HG03039 (cell line): ENCODE results near the gene NCOA5.

Source experiments
- ATAC-seq: cut with Tn5 transposase; IDR thresholded peaks from one replicate; pipeline ENCODE4 v1.9.1; 2021; ENCODE audit warnings: mild to moderate bottlenecking, moderate library complexity; ENCODE audit not compliant: unreplicated experiment

Gene NCOA5

DNA sequence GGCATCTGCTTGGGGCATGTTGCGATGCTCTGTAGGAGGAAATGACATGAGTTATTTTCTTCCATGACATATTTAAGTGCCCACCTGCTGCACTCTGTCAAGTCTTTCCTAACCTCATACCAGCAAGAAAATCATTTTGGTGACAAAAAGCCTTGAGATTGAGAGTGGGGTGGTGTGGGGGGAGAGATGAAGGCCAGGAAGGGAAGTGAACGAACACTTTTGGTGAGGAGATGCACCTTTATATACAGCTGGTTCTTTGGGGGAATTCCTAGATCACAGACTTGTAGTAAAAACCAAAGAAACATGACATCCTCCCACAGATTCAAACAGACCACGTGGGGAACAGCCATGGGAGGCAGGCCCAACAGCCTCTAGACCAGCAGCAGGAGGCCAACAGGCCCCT is 26.1 kb downstream of the NCOA5 start:
- no peak for ATAC-seq

DNA sequence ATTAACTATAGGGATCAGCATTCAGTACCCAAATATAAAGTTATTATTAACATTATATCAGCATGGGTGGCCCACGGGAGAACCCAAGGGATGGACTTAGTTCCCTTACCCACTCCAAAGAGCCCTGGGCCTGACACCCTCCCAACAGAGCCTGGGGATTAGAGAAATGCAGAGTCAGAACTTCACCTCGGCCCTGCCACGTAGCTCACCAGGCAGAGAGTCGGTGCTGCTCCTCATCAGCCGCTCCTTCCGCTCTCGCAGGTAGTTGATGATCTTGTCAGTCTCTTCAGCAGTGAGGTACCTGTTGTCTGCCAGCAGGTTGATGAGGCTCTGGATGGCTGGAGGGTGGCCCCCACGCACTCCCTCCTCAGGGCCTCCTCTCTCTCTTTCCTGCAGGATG is 26.6 kb downstream of the NCOA5 start:
- no peak for ATAC-seq

DNA sequence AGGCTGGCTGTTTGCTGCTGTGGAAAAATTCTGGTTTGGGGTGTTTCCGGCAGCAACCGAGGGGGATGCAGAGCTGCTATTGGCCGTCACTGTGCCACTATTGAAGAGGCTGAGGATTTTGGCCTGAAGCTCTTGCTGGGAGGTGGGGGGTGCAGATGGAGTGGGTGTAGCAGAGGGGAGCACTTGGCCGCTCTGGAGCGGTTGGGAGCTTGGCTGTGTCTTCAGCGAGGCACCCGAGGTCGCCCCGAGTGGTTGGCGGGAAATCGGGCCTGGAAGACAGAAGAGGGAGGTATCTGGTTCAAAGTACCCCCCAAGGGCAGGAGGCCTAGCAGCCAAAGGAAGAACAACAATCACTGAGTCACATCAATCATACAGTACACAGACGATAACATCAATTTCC is 27.1 kb downstream of the NCOA5 start:
- ATAC-seq: no peak

DNA sequence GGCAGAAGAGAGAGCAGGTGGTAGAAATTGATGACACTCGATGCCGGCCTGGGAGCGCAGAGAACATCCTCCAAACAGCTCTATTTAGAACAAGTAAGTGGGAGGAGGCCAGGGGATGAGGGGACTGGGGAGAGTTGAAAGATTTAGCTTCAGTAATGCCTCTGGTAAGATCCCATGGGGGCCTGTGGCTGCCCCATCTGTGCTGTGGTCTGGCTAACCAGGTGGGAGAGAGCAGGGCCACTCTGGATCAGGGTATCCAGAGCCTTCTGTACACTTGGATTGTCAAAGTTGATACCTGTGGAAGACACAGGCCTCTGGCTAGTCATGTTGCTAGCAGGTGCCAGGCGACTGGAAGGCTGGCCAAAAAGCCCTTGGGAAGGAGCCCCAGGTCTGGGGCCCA is 27.6 kb downstream of the NCOA5 start:
- ATAC-seq: no peak

DNA sequence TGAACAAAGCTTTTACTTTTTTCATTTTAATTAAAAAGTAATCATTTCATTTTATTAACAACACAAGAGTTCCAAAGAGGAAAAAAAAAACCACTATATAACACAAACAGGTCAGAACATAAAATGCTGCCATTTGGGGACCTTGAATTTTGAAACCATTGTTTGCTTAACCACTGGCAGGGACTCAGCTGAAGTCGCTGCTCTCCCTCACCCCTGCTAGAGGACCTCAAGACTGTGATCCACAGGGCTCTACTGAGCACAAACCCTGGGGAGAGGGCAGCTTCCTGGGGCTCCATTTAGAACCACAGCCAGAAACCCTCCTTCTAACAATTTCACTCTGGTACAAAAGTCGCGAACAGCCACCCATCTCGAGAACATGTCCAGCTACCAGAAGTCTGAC is 28.8 kb downstream of the NCOA5 start:
- no peak for ATAC-seq

DNA sequence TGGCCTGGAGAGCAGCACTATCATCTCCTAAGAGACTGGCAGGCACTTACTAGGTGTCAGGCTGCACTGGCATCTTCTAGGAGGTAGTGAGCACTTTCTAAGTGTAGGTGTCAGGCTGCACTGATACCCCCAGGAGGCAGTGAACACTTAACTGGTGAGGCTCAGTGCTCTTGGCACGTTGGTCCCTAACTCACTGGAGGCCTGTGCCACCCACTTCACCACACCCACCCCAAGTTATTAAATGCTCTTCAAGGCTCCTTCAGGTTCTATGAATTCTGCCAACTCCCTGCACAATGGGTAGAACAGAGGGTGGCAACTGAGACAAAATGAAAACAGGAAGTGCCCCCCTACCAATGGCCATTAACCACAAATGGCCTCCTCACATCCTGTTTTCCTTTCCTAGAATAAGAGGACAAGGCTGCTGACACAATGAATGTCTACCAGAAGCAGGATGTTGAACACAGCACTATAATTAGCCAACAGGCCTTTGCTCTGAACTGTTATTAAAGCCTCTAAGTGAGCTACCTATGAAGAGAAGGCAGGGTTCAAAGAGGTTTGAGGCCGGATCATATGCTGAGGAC is 29.4 kb downstream of the NCOA5 start:
- no peak for ATAC-seq

DNA sequence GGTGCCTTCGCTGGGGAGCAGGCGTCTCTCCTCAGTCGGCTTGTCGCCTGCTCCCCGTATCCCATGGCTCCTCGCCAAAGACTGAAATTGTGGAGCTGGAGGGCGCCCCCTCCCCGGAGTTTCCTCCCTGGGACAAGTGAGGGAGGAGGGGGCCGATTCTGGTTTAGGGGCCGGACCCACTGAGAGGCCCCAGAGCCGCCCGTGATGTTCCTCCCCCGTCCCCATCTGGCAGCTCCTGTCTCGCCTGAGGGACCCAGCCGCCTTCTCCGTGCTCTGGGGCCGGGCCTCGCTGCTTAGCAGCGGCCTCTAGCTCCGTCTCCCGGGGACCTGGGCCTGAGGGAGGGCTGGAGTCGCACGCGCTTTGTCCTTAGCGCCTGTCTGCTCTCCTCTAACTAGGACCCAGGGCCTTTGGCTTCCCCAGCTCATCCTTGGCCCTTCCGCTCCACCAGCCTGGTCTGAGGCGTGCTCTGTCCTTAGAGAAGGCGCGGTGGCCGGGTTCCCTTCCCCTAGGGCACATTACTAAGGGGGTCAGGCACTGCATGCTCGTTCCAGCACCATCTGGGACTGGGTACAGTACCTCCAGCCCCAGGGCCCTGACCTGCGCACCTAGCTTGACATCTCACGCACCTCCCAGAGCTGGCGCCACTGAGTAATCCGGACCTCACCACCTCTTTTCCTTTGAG is 31.0 kb downstream of the NCOA5 start:
- ATAC-seq: no peak

DNA sequence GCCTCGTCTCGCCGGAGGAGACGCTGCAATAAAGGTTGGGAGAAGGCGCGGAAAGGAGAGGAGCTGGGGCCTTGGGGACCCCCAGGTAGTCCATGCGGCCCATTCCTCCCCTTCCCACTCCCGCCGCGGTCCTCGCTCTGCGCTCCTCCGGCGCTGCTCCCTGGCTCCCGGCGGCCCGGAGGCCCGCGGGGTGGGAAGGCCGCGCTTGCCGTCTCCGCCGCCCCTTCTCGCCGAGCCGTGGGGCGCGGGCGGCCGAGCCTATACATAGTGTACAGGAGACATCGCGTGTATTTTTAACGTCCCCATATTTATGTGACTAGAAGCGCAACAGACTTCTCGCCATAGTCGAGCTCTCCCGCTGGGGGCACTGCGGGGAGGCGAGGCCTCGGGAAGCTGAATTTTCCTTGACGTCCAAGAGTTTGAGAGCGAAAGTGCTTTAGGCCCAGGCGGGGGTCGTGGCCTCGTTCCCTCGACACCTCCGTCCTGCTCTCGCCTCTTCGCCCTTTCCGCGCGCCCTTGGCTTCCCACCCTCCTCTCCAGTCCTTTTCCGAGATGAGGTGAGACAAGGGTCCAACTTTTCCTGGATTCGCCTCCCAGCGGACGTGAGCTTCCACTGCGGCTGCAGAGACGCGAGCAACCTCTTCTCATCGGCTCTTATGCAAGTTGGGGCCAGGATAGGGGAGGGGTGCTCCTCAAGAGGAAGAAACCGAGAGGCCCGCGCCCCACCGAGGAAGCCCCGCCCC is 31.7 kb downstream of the NCOA5 start:
- no peak for ATAC-seq

DNA sequence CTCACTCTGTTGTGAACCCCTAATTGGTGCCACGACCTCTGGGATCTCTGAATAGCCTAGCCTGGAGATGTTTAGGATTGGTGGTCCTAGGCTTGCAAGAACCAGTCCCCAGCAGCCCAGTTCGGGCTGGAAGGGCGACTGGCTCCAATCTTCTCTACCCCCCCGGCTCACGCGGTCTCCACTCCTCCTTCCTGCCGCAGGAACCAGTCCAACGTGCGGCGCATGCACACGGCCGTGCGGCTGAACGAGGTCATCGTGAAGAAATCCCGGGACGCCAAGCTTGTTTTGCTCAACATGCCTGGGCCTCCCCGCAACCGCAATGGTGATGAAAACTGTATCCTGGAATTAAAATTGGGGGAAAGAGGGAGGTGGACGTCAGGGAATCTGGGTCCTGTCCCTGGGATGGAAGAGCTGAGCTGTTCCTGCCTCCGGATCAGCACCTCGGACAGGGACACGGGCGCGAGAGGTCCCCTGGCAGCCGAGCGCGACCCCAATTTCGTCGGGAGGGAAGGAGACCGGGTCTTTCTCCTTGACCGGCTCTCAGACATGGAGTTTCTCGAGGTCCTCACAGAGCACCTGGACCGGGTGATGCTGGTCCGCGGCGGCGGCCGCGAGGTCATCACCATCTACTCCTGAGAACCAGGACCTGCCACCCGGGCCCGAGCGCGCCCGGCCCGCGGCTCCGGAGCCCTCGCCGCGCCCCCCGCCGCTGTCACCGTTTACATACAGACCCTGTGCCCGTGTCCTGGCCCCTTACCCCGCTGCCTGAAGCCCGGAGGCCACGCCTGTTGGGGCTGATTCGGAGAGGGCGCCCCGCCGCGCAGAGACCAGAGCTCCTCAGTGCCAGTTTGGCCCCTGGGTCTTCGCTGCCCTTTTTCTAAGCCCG is 32.5 kb downstream of the NCOA5 start:
- ATAC-seq: no peak

DNA sequence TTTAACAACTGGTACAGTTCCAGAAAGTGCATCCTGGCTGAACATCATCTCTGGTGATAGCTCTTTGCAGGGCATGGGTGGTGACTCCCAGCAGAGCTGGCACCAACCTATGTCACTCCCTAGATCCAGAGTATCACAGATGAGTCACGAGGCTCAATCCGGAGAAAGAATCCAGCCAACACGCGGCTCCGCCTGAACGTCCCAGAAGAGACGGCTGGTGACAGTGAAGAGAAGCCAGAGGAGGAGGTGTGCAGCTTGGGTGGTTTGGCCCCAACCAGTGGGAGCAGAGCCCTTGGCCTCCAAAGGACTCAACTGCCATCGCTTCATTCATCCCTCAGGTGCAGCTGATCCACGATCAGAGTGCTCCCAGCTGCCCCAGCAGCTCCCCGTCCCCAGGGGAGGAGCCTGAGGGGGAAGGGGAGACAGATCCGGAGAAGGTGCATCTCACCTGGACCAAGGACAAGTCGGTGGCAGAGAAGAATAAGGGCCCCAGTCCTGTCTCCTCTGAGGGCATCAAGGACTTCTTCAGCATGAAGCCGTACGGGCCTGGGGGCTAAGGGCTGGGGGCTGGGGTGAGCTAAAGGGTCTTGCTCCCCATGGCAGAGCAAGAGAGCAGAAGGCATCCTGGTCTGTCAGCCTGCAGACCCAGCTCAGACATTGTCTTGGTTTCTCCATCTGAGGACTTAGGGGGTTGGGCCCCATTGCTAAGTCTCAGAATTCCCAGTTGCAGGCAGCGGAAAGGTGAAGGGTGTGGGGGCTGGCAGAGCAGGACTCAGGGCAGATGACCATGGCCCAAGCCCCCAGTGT is 33.5 kb downstream of the NCOA5 start:
- ATAC-seq: no peak

DNA sequence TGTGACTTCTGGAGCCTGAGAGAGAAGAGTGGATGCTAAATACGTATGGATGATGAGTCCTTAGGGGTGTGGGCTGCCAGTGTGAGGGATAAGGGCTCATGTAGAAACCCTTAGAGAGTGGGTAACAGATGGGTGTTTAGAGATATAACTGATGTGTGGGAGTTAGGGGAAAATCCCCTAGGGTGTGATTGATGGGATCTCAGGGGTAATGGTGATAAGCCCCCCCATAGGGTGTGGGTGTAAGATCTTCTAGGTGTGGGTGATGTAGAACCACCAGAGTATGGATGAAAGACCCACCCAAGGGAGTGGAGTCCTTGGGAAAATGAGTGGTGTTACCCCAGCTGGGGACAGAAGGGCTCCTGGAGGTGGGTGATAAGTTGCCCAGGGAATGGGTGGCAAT is 34.5 kb downstream of the NCOA5 start:
- ATAC-seq: no peak

DNA sequence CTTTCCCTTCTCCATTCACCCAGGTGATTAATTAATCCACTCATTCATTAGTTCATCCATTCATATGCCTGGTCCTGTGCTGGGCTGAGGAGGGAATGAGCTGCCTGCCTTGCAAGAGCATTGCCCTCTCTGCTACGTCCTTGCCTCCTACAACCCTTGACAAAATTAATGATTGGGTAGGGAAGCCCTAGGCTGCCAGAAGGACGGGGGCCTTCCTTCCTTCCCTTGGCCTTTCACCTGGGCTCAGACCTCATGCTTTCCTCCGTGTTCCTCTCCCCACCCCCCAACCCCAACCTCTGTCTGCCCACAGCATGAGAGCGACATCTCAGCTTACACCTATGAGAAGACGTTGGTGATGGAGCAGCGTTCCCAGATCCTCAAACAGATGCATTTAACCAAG is 35.2 kb downstream of the NCOA5 start:
- ATAC-seq: no peak

DNA sequence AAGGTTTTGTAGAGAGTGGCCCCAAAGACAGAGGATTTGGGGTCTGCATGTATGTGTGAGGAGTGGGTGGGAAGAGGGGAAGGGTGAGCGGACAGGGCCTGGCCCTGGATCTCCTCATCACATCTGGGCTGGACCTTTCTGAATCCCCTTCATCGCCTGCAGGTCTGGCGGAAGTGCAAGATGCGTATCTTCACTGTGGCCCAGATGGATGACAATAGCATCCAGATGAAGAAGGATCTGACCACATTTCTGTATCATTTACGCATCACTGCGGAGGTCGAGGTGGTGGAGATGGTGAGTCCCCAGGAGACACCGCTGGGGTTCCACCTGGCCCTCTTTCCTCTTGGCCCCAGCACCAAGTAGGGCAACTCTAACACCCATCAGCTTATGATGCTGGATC is 36.3 kb downstream of the NCOA5 start:
- no peak for ATAC-seq

DNA sequence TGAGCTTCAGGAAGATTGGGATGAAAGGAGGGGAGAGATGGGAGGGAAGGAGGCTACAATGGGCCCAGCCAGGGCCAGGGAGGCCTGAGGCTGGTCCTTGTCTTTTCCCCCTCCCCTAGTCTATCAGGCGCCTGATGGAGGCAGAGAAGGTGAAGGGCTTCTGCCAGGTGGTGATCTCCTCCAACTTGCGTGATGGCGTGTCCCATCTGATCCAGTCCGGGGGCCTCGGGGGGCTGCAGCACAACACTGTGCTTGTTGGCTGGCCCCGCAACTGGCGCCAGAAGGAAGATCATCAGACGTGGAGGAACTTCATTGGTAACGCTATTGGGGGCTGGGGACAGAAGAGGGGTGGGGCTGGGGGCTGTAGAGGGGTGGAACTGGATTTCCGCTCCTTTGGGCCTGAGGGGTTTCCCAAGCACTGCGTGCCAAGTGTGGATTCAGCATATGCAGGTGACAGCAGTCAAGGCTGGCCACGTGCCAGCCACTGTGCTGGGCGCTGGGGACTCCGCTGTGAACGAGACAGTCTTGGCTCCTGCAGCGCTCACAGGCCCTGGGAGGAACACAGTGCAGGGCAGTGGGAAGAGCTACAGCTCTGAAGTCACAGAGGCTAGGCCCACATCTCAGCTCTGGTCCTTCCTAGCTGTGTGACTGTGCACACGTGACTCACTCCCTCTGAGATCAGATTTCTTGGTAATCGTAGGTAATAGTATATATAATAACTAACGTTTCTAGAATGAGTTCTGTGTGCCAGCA is 38.0 kb downstream of the NCOA5 start:
- ATAC-seq: no peak

DNA sequence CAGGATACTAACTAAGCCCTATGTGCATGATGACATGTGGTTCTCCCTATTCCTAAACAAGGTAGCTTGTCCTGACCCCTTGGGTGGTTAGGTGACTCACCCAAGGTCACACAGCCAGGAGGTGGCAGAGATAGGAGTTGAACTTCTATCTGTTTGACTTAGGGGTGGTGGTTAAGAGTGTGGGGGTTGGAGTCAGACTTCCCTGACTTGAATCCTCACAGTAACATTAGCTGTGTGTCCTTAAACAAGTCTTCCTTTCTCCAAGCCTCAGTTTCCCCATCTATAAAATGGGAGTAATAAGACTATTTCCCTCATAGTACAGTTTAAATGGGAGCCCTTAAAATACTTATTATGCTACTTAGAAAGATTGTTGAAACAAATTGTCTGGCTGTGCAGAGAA is 38.9 kb downstream of the NCOA5 start:
- no peak for ATAC-seq

DNA sequence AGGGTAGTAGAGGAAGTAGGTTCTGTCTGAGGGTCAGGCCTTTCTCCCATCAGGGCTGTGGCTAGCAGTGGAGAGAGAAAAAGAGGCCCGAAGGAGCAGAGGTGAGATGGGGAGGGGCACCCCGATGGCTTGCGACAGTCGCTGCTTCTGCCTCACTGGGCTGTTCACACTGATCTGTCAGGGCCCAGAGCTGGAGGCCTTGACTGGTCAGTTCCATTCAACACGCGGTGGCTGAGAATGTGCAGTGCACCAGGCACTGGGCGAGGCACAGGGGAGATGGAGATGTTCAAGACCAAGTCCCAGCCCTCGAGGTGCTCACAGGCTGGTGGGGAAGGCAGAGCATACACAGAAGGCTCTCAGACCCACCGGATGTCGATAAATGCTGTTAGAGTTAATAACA is 39.3 kb downstream of the NCOA5 start:
- no peak for ATAC-seq

DNA sequence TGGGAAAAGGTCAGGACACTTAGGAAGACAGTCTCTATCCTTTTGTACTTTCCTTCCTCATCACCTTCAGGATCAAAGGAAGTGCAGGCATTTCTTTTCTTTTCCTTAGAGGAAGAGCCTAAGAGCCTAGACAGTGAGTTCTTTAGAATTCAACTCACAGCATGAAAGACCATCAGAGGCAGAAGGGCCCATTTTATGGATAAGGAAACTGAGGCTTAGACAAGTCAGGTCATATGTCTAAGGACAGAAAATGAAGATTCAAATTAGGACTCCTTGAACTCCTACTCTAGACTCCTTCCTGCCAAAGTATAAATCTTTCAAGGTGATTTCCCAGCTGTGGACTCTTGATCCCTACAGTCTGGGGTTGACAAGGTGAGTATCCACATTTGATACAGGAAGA is 39.9 kb downstream of the NCOA5 start:
- ATAC-seq: no peak

DNA sequence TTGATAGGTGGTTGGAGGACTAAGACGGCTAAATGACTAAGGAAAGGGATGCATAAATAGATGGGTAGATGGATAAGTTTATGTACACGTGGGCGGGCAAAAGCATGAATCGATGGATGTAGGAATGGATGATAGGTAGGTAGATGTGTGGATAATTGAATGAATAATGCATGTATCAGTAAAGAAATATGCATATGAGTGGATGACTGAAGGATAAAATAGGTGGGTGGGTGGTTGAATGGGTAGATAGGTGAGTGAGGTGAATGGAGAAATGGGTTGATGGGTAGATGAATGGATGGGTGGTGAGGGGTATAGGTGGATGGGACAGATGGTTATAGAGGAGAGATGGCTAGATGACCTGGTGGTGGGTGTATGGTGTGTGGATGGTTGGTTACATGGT is 40.6 kb downstream of the NCOA5 start:
- no peak for ATAC-seq

DNA sequence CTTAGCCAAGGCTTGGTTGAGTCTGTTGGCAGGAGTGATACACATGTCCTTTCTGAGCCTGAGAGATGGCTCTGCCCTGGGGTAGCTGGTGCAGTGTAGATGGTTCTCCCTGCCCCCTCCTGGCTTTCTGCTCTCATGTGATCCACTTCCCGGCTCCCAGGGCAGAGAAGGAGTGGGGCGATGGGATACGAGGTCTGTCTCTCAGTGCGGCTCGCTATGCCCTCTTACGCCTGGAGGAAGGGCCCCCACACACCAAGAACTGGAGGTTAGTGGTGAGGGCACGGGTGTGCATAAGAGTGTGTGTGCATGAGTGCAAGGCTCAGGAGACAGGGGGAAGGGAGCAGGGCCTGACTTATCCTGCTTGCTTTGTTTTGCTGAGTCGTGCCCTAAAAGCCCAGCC is 41.9 kb downstream of the NCOA5 start:
- no peak for ATAC-seq
